Measurements from ENCODE around the gene PAK5. TPM values are rescaled to one million over a fixed set of nuclear protein-coding genes. Genes with fewer than 3 reads are reported as not detected.

Gene PAK5
- total and polyA plus RNA-seq, 9 of the 15 experiments (the other 6 are each of a cell fraction or from before 2014, with no cell fraction given): not detected

- FAIRE-seq (no peak), DNase-seq (ENCODE audit: extremely low read depth in 1 of 4, low spot score in 3 of 4) (no peak), ATAC-seq (no peak)
- H3K9ac ChIP-seq (ENCODE audit: insufficient read depth in 1 of 2, low read depth in 2 of 2, low read length in 2 of 2): no peak overlapping the region
- H3K36me3 ChIP-seq (ENCODE audit: control insufficient read depth, insufficient read depth, low read length): no peaks in the 10 kb centered on the region
- no peak overlapping the region for H3K4me2 ChIP-seq (ENCODE audit: insufficient read depth, low read length)
- H2AFZ ChIP-seq (ENCODE audit: low read depth, low read length): no peak overlapping the region
- no TSS peak for BruUV-seq (replicated peaks)
- ChIA-PET CTCF (ENCODE audit: low intra/inter-chr PET ratio) (interaction anchor here (0.6 kb wide), 1 partner anchor 29 kb away, joined by 4 read pairs; no protein-coding TSS in a partner anchor), POLR2A (no interaction called here)
- in situ Hi-C loops (cut with MboI): no loop called here
- under 1% methylated on average over 17 of the region's 30 CpGs for WGBS (ENCODE audit: insufficient coverage, low coverage, missing lambda C conversion rate)
- H4K20me1 ChIP-seq (replicated peaks; ENCODE audit: control insufficient read depth, insufficient read depth, low read length): no peaks in the 10 kb centered on the region
- H3K9me3 ChIP-seq (replicated peaks; ENCODE audit: control insufficient read depth, insufficient read depth, low read depth, low read length): no peaks in the 10 kb centered on the region
- H3K4me3 ChIP-seq: no peak overlapping the region
- peaks cover 0 to 18% of the 10 kb centered on the region in 2 experiments; a peak in 2 of 5 replicates for H3K27me3 ChIP-seq (ENCODE audit: control insufficient read depth in 2 of 2, insufficient read depth in 2 of 2, low read length in 2 of 2)
- no peak overlapping the region for H3K27ac ChIP-seq (ENCODE audit: extremely low read depth, low read depth, low read length)
- no peaks in the 10 kb centered on the region for H3K79me2 ChIP-seq (ENCODE audit: control insufficient read depth, insufficient read depth, low read length)
- no peaks in the 10 kb centered on the region for H3K4me1 ChIP-seq (replicated peaks in 1 of 2; ENCODE audit: control insufficient read depth in 2 of 2, insufficient read depth in 2 of 2, low read length in 2 of 2)
- intact Hi-C loops (cut with micrococcal nuclease): no loop called here
- no peaks in the 10 kb centered on the region for H3K9me1 ChIP-seq (ENCODE audit: control insufficient read depth, insufficient read depth, low read length)
- TF ChIP-seq TAF7 (tag; IDR thresholded peaks at IDR 0.05) (no peak), ASH1L (IDR thresholded peaks at IDR 0.05; ENCODE audit: borderline replicate concordance, low read depth, partially characterized antibody) (no peak), FOXA3 (CRISPR knock-in tag; conservative IDR thresholded peaks at IDR 0.05 in 1 of 2, IDR thresholded peaks at IDR 0.05 in 1 of 2) (no peak), ZNF143 (CRISPR knock-in tag; IDR thresholded peaks at IDR 0.05) (no peak), ESRRA (IDR thresholded peaks at IDR 0.05; ENCODE audit: borderline replicate concordance, low read depth) (no peak), YY1 (IDR thresholded peaks at IDR 0.05; ENCODE audit: borderline replicate concordance in 1 of 3, control insufficient read depth in 1 of 3, extremely low read depth in 1 of 3, insufficient read depth in 3 of 3, insufficient read length in 1 of 3, insufficient replicate concordance in 2 of 3, low read depth in 1 of 3, low read length in 2 of 3) (no peak), MECOM (CRISPR knock-in tag; IDR thresholded peaks at IDR 0.05) (no peak), CREB3L1 (IDR thresholded peaks at IDR 0.05; ENCODE audit: borderline replicate concordance, low read depth) (no peak), SMARCA5 (IDR thresholded peaks at IDR 0.05) (no peak), E2F4 (CRISPR knock-in tag; IDR thresholded peaks at IDR 0.05; ENCODE audit: low read depth) (no peak), SNIP1 (IDR thresholded peaks at IDR 0.05; ENCODE audit: low read depth) (no peak), THAP7 (CRISPR knock-in tag; IDR thresholded peaks at IDR 0.05) (no peak), PATZ1 (CRISPR knock-in tag; IDR thresholded peaks at IDR 0.05; ENCODE audit: borderline replicate concordance) (no peak), HNRNPL (IDR thresholded peaks at IDR 0.05; ENCODE audit: low read depth, low read length) (no peak), TFE3 (CRISPR knock-in tag; IDR thresholded peaks at IDR 0.05) (no peak)
These were observed 330.1 kb downstream of the PAK5 start for GRCh38 chr20:9508696-9509178.
